Left lung (tissue), 10 donors: ENCODE measurements around the gene MUC22. TPM values are rescaled to one million over a fixed set of nuclear protein-coding genes. Genes with fewer than 3 reads are reported as not detected.
"Not testable (repeated sequence)": the region's sequence is repeated elsewhere in the genome, so short reads cannot be mapped to it uniquely, and the experiment has no call there.

Experiments used
- ATAC-seq: fragments of 200-7000 bp; cut with Tn5 transposase; one replicate; pipeline ENCODE4 v1.9.1; 2020; ENCODE audit warnings: moderate library complexity
- DNase-seq, 4 donors: peaks; one replicate each; pipeline ENCODE4 v3.0.0-alpha.2; 2013 to 2020
- H3K27ac ChIP-seq, 2 donors: fragments of 200-600 bp; sonication (generic) in 1 of 2; one replicate each; pipeline versions ENCODE4 v1.5.0 to v1.8.0; 2020 to 2021
- H3K27me3 ChIP-seq, 2 donors: fragments of 200-600 bp; sonication (generic) in 1 of 2; one replicate each; pipeline versions ENCODE4 v1.5.0 to v1.8.0; 2020 to 2021
- H3K36me3 ChIP-seq, 2 donors: fragments of 200-600 bp; sonication (generic) in 1 of 2; one replicate each; pipeline versions ENCODE4 v1.5.0 to v1.8.0; 2020 to 2021
- H3K4me1 ChIP-seq, 2 donors: fragments of 200-600 bp; one replicate each; pipeline ENCODE4 v1.8.0; 2021
- H3K4me3 ChIP-seq, 2 donors: fragments of 200-600 bp; sonication (generic) in 1 of 2; one replicate each; pipeline versions ENCODE4 v1.5.0 to v1.8.0; 2020 to 2021; ENCODE audit warnings: mild to moderate bottlenecking in 1 of 2
- H3K9me3 ChIP-seq, 2 donors: fragments of 200-600 bp; sonication (generic) in 1 of 2; one replicate each; pipeline versions ENCODE4 v1.5.0 to v1.8.0; 2020 to 2021
- intact Hi-C, 2 donors: fragments of 100-400 bp; cut with DNase I; formaldehyde crosslinking; loops; one replicate each; pipeline versions ENCODE4 v1.11.2 to v1.14.2; 2022
- polyA plus RNA-seq, 6 donors: library from polyadenylated mRNA; unstranded; fragments of 120-200 nt; gene quantifications; one replicate each; pipeline ENCODE4 v1.2.1, GENCODE V29; 2013; ENCODE audit not compliant: insufficient read length in 6 of 6
- total RNA-seq, 2 donors: library from RNA; stranded (reverse); fragmentation: NEBNext Ultra II Directional; extraction: Animal tissue kit (Norgen Biotek cat#: 25700); gene quantifications; one replicate each; pipeline ENCODE4 v1.2.1, GENCODE V29; 2021
- TF ChIP-seq, protein P1 (sequence below), 2 donors: fragments of 200-600 bp; sonication (generic) in 1 of 2; IDR thresholded peaks; one replicate each; pipeline versions ENCODE4 v1.5.0 to v1.8.0; 2021; ENCODE audit warnings: antibody characterized with exemption in 2 of 2
- donor health status: DM: no; HTN: yes; CAD: no.
- donor health status: DM: no; HTN: no; CAD: no.

MUC22 gene
- total and polyA plus RNA-seq, 8 donors: 0.20 TPM; not detected in 7

DNA sequence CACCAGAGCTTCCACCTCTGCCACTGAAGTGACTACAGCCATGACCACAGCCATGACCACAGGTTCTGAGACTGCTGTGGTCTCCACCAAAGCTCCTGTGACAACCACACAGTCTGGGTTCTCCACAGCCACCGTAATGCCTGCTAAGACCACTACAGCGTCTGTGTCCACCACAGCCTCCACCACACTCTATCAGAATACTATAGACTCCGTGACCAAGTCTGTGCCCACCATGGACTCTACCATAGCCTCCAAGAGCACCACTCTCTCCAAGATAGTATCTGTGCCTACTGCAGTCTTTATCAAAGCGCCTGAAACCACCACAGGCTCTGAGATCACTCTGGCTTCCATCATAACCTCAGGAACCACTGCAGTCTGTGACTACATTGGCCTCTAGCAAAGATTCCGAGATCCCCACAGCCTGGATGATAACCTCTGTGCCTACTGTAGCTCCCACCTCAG is 45.1 kb upstream of the MUC22 start:
- DNase-seq (no peak), ATAC-seq (no peak)
- no peak overlapping the region for H3K4me3 ChIP-seq
- H3K27ac ChIP-seq: no peak overlapping the region
- no peaks in the 10 kb centered on the region for H3K4me1 ChIP-seq
- H3K36me3 ChIP-seq: no peaks in the 10 kb centered on the region
- intact Hi-C loops: no loop called here
- H3K27me3 ChIP-seq: no peaks in the 10 kb centered on the region
- TF ChIP-seq, protein P1, sequence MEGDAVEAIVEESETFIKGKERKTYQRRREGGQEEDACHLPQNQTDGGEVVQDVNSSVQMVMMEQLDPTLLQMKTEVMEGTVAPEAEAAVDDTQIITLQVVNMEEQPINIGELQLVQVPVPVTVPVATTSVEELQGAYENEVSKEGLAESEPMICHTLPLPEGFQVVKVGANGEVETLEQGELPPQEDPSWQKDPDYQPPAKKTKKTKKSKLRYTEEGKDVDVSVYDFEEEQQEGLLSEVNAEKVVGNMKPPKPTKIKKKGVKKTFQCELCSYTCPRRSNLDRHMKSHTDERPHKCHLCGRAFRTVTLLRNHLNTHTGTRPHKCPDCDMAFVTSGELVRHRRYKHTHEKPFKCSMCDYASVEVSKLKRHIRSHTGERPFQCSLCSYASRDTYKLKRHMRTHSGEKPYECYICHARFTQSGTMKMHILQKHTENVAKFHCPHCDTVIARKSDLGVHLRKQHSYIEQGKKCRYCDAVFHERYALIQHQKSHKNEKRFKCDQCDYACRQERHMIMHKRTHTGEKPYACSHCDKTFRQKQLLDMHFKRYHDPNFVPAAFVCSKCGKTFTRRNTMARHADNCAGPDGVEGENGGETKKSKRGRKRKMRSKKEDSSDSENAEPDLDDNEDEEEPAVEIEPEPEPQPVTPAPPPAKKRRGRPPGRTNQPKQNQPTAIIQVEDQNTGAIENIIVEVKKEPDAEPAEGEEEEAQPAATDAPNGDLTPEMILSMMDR (IDR thresholded peaks at IDR 0.05): no peak
- H3K9me3 ChIP-seq: no peaks in the 10 kb centered on the region

DNA sequence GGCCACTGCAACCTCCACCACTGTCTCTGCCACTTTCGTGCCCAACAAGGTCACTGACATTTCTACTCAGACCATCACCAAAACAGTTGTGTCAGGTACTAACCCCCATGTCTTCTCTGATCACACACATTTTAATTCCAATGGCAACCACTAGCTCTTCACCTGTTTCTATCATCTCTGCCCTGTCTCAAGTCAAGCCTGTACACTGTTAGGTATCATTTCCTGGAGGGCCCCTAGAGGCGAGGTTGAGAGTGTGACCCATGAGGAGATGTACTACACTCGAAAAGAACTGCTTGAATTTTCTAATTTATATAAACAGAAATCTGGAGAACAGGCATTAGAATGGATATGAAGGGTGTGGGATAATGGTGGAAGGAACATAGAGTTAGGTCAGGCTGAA is 44.1 kb upstream of the MUC22 start:
- H3K4me3 ChIP-seq: no peak overlapping the region
- H3K27ac ChIP-seq: no peak overlapping the region
- H3K9me3 ChIP-seq: no peaks in the 10 kb centered on the region
- no peaks in the 10 kb centered on the region for H3K4me1 ChIP-seq
- intact Hi-C loops: no loop called here
- H3K36me3 ChIP-seq: no peaks in the 10 kb centered on the region
- DNase-seq (no peak), ATAC-seq (no peak)
- no peaks in the 10 kb centered on the region for H3K27me3 ChIP-seq
- TF ChIP-seq, protein P1 (IDR thresholded peaks at IDR 0.05): no peak

DNA sequence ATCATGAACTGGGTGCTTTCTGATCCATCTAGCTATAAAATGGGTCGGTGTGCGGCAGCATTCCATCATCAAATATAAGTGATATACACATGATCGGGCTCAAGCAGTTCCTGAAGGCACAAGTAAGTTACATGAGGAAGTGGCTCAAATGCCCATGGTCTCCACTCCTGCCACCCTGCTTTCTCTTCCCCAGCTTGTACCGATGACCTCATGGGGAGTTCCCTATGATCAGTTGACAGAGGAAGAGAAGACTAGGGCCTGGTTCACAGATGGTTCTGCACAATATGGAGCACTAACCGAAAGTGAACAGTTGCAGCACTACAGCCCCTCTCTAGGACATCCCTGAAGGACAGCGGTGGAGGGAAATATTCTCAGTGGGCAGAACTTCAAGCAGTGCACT is 41.1 kb upstream of the MUC22 start:
- H3K9me3 ChIP-seq, ATAC-seq, H3K36me3 ChIP-seq, H3K4me1 ChIP-seq, H3K27ac ChIP-seq, H3K27me3 ChIP-seq, DNase-seq, H3K4me3 ChIP-seq, intact Hi-C loops: not testable (repeated sequence)

DNA sequence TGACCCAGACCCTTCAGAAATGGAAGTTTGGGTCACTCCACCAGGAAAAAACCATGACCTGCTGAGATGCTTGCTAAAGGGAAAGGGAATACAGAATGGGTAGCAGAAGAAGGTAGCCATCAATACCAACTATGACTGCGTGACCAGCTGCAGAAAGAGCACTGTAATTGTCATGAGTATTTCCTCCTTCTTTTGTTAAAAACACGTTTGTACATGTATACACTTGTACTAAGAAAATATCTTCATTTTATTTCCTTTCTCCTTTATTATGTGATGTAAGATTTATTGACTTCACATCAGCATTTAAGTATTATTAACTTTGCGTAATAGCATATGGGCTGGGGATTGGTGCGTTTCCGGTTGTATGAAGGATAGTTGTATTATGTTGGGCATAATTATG is 39.3 kb upstream of the MUC22 start:
- H3K4me1 ChIP-seq: no peaks in the 10 kb centered on the region
- TF ChIP-seq, protein P1 (IDR thresholded peaks at IDR 0.05): no peak

DNA sequence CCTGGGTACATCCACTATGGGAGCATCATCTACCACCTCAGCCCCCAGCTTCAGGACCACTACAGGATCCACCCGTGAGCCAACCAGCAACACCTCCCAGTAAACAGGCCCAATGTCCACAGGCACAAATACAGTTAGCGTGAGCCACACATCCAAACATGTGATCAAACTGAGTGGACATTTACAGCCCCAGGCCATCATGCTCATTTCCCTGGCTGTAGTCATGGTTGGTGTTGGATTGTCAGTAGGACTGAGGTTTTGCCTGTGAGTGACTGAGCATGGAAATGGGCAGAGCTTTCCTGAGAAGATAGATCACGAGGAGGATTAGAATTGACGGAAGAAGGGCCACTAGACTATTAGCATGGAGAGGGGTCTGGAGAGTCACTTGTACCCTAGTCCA is 37.5 kb upstream of the MUC22 start:
- H3K27ac ChIP-seq: no peak overlapping the region
- DNase-seq (no peak), ATAC-seq (no peak)
- H3K36me3 ChIP-seq: no peaks in the 10 kb centered on the region
- intact Hi-C loops: no loop called here
- H3K4me1 ChIP-seq: no peaks in the 10 kb centered on the region
- TF ChIP-seq, protein P1 (IDR thresholded peaks at IDR 0.05): no peak
- H3K27me3 ChIP-seq: no peaks in the 10 kb centered on the region
- no peaks in the 10 kb centered on the region for H3K9me3 ChIP-seq
- no peak overlapping the region for H3K4me3 ChIP-seq

More for the DNA sequence above, 39.3 kb upstream of the MUC22 start:
- DNase-seq: no peak
- ATAC-seq: no peak
- intact Hi-C loops: no loop called here
- Histone ChIP-seq H3K27ac (no peak overlapping the region), H3K27me3 (no peaks in the 10 kb centered on the region), H3K9me3 (no peaks in the 10 kb centered on the region), H3K4me3 (no peak overlapping the region), H3K36me3 (no peaks in the 10 kb centered on the region)

DNA sequence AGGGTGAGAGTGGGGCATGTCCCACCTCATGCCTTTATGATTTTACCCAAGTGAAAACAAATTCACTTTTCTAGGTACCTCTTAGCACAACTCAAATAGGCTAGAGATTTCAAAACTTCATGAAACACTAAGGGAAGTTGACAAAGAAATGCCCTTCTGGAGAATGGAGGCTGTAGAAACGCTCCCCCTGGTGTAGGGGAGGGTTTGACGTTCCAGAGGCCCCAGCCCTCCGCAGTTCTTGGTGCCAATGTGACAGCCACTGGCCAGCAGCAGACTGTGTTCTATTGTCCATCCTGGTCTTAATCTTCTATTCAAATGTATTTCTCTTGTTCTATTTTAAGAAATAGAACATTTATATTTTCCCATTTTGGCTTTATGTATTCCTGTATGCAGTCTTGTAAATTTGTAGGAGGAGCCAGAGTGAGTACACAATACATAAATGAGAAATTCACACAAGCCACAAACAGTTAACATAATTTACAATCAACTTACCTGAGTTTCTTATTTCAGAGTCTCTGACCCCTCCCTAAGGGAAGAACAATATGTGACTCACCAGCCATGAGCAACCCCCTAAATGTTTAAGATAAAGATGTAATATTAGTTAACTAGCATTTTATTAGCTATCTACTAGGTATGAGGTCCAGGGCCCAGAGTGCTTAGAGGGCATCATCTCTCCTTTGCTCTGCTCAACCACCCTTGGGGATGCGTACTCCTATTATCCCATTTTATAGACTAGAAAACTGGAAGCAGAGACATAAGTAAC is 35.6 kb upstream of the MUC22 start:
- DNase-seq (no peak), ATAC-seq (peak; percentile 51)
- no peaks in the 10 kb centered on the region for H3K4me1 ChIP-seq
- TF ChIP-seq, protein P1 (IDR thresholded peaks at IDR 0.05): no peak
- no peak overlapping the region for H3K27ac ChIP-seq
- intact Hi-C loops: no loop called here
- H3K27me3 ChIP-seq: peaks cover 0 to 11% of the 10 kb centered on the region in 2 donors
- H3K9me3 ChIP-seq: no peaks in the 10 kb centered on the region
- no peak overlapping the region for H3K4me3 ChIP-seq
- H3K36me3 ChIP-seq: no peaks in the 10 kb centered on the region
